HepG2 (cell line): ENCODE results near the gene PBLD. TPM values are rescaled to one million over a fixed set of nuclear protein-coding genes. Genes with fewer than 3 reads are reported as not detected.

Source experiments
- ATRX ChIP-seq: sonication (generic); formaldehyde crosslinking; IDR thresholded peaks from 2 replicates; pipeline ENCODE4 v1.4.0; 2020; ENCODE audit warnings: missing genetic modification reagents, borderline replicate concordance
- CCAR2 ChIP-seq: fragments of 200-400 bp; formaldehyde crosslinking; optimal IDR thresholded peaks from 2 replicates; pipeline ENCODE3; 2018; ENCODE audit warnings: low read depth, mild to moderate bottlenecking, low read length, moderate library complexity
- ESRRA ChIP-seq: sonication (generic); formaldehyde crosslinking; IDR thresholded peaks from 2 replicates; pipeline ENCODE4 v1.5.1; 2020; ENCODE audit warnings: mild to moderate bottlenecking, low read depth, missing genetic modification reagents
- FOXK1 ChIP-seq: sonication (generic); formaldehyde crosslinking; IDR thresholded peaks from 2 replicates; pipeline ENCODE4 v1.4.0; 2020; ENCODE audit warnings: low read depth, missing genetic modification reagents, borderline replicate concordance
- HNRNPLL ChIP-seq: fragments of 200-400 bp; formaldehyde crosslinking; IDR thresholded peaks from 2 replicates; pipeline ENCODE4 v1.6.1; 2017; ENCODE audit warnings: mild to moderate bottlenecking, low read depth, low read length; ENCODE audit not compliant: poor library complexity, severe bottlenecking
- MXI1 ChIP-seq: IDR thresholded peaks from 3 replicates; pipeline ENCODE4 v1.6.1; 2012; ENCODE audit warnings: low read depth, low read length, inconsistent platforms, borderline replicate concordance
- NFYC ChIP-seq: IDR thresholded peaks from 2 replicates; pipeline ENCODE4 v1.6.1; 2016; ENCODE audit warnings: missing genetic modification reagents, missing compliant biosample characterization
- NR2F1 ChIP-seq, 2 experiments: fragments of 450-650 bp in 1 of 2; formaldehyde crosslinking in 1 of 2; IDR thresholded peaks; 2 replicates each; pipeline versions ENCODE4 v1.5.0 to v1.6.1; 2016 to 2020; ENCODE audit warnings: mild to moderate bottlenecking in 1 of 2, missing compliant biosample characterization in 1 of 2, missing genetic modification reagents in 1 of 2, moderate library complexity in 1 of 2
- PRMT3 ChIP-seq: sonication (generic); formaldehyde crosslinking; IDR thresholded peaks from 2 replicates; pipeline ENCODE4 v1.8.1; 2022; ENCODE audit warnings: low read depth, mild to moderate bottlenecking, moderate library complexity, missing genetic modification reagents, borderline replicate concordance
- TCF7 ChIP-seq: sonication (generic); IDR thresholded peaks from 2 replicates; pipeline ENCODE4 v1.6.1; 2016; ENCODE audit warnings: antibody characterized with exemption, low read depth
- TMF1 ChIP-seq: sonication (generic); formaldehyde crosslinking; IDR thresholded peaks from 2 replicates; pipeline ENCODE4 v1.8.1; 2022; ENCODE audit warnings: low read depth, missing genetic modification reagents
- ZNF17 ChIP-seq: sonication (generic); formaldehyde crosslinking; IDR thresholded peaks from 2 replicates; pipeline ENCODE4 v1.5.0; 2020; ENCODE audit warnings: mild to moderate bottlenecking, missing genetic modification reagents
- polyA plus RNA-seq, 8 experiments: library from polyadenylated mRNA; depleted of rRNA in 3 of 8; stranded (reverse) in 7 of 8; unstranded in 1 of 8; fragments of >200 nt; fragmentation: Illumina TruSeq in 4 of 8; extraction: Trizol in 4 of 8; gene quantifications; 2 replicates each; pipeline versions ENCODE4 v1.2.1 to v1.2.3, GENCODE V29; 2011 to 2016; ENCODE audit warnings: low read depth in 4 of 8, missing spikeins in 1 of 8, mixed read lengths in 1 of 8; ENCODE audit not compliant: insufficient read depth in 1 of 8
- total RNA-seq, 5 experiments: library from RNA; depleted of rRNA; stranded (reverse); fragments of >200 nt; fragmentation: Illumina TruSeq; extraction: Trizol; gene quantifications; 2 replicates each; pipeline ENCODE4 v1.2.3, GENCODE V29; 2016; ENCODE audit warnings: low read depth in 1 of 5
- TF ChIP-seq, protein P1 (sequence below): sonication (generic); formaldehyde crosslinking; IDR thresholded peaks from 2 replicates; pipeline ENCODE4 v1.4.0; 2020; ENCODE audit warnings: mild to moderate bottlenecking, missing genetic modification reagents
- TF ChIP-seq, protein P2 (sequence below): sonication (generic); formaldehyde crosslinking; IDR thresholded peaks from 2 replicates; pipeline ENCODE4 v1.5.0; 2020; ENCODE audit warnings: mild to moderate bottlenecking, missing genetic modification reagents
- TF ChIP-seq, protein P3 (sequence below): IDR thresholded peaks from 2 replicates; pipeline ENCODE4 v1.6.1; 2012; ENCODE audit warnings: inconsistent platforms
- TF ChIP-seq, protein P4 (sequence below): sonication (generic); formaldehyde crosslinking; IDR thresholded peaks from 2 replicates; pipeline ENCODE4 v1.8.0; 2022; ENCODE audit warnings: missing genetic modification reagents, mild to moderate bottlenecking, inconsistent platforms, borderline replicate concordance

The PBLD gene
- total and polyA plus RNA-seq, 2 of the 13 experiments (the other 11 are each of a cell fraction or from before 2014, with no cell fraction given): 0.42 to 3.1 TPM

DNA sequence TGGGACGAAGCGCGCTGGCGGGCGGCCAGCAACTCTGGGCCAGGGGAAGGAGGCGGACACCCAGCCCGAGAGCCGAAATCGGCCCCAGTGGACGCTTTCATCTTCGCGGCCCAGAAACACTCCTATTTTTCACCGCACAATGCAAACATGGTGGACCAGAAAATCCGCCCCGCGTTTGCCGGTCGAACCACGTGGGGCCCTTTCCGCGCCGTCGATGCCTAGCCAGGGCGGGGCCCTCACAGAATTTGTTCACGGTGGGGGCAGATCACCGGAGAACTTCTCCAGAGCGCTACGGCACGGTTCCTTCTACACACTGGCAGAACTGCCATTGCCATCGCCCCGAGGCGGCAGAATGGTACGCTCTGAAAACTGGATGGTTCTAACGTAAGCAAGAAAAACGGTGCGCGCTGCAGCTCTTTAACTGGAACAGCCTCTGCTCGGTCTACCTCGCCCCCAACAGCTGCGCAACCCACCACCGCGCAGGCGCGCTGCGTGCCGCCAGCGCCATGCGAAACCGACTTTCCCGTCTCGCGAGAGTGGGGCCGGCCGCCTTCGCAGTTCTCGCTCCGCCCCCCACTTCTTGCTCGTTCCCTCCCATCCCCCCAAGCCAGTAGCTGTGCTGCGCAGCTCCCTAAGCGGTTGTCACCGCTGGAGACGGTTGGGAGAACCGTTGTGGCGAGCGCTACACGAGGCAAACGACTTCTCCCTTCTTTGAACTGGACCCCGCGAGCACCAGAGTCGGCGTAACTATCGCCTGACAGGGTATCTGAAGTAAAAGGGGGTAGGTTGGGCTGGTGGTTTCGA is 1.1 kb downstream of the PBLD start, which contains the start of gene HNRNPH3 (continued):
- TF ChIP-seq, protein P1, sequence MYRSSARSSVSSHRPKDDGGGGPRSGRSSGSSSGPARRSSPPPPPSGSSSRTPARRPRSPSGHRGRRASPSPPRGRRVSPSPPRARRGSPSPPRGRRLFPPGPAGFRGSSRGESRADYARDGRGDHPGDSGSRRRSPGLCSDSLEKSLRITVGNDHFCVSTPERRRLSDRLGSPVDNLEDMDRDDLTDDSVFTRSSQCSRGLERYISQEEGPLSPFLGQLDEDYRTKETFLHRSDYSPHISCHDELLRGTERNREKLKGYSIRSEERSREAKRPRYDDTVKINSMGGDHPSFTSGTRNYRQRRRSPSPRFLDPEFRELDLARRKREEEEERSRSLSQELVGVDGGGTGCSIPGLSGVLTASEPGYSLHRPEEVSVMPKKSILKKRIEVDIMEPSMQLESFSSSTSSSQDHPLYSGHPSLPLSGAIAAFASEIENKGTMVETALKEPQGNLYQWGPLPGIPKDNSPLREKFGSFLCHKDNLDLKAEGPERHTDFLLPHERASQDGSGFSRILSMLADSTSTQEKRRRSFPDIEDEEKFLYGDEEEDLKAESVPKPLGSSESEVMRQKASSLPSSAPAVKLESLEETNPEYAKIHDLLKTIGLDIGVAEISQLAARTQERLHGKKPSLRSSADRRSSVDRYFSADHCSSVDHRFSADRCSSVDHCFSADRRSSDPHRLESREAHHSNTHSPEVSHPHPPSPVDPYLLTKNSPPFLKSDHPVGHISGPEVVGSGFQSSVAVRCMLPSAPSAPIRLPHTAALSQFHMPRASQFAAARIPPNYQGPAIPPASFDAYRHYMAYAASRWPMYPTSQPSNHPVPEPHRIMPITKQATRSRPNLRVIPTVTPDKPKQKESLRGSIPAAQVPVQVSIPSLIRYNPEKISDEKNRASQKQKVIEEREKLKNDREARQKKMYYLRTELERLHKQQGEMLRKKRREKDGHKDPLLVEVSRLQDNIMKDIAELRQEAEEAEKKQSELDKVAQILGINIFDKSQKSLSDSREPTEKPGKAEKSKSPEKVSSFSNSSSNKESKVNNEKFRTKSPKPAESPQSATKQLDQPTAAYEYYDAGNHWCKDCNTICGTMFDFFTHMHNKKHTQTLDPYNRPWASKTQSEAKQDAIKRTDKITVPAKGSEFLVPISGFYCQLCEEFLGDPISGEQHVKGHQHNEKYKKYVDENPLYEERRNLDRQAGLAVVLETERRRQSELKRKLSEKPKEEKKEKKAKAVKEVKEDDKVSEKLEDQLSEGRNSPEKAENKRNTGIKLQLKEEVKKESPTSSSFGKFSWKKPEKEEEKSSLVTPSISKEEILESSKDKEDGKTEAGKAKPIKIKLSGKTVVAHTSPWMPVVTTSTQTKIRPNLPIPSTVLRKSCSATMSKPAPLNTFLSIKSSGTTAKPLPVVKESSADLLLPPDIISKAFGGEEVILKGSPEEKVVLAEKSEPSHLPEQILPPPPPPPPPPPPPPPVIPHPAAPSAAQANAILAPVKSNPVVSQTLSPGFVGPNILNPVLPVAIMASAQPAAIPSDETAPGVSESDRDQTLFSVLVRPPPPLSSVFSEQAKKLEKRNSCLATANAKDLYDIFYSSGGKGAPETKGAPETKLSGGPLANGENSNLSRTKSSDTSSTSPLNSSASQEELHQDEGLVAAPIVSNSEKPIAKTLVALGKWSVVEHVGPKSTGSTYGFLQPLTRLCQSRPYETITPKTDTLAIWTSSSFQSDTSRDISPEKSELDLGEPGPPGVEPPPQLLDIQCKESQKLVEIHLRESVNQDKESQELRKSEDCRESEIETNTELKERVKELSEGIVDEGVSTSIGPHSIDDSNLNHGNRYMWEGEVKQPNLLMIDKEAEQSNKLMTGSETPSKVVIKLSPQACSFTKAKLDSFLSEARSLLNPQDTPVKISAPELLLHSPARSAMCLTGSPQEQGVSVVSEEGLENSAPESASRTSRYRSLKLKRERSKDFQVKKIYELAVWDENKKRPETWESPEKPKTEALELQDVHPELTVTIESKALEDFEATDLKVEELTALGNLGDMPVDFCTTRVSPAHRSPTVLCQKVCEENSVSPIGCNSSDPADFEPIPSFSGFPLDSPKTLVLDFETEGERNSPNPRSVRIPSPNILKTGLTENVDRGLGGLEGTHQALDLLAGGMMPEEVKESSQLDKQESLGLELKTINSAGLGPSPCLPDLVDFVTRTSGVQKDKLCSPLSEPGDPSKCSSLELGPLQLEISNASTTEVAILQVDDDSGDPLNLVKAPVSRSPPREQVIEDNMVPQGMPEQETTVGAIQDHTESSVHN (CRISPR knock-in tag): no peak
- no peak for TF ChIP-seq TCF7
- TF ChIP-seq PRMT3: no peak
- peak; percentile 18; the same call in 1 of the 2 replicates for TF ChIP-seq ESRRA (CRISPR knock-in tag)
- no peak for TF ChIP-seq ZNF17 (CRISPR knock-in tag)
- TF ChIP-seq MXI1: peak; percentile 93
- TF ChIP-seq, protein P2, sequence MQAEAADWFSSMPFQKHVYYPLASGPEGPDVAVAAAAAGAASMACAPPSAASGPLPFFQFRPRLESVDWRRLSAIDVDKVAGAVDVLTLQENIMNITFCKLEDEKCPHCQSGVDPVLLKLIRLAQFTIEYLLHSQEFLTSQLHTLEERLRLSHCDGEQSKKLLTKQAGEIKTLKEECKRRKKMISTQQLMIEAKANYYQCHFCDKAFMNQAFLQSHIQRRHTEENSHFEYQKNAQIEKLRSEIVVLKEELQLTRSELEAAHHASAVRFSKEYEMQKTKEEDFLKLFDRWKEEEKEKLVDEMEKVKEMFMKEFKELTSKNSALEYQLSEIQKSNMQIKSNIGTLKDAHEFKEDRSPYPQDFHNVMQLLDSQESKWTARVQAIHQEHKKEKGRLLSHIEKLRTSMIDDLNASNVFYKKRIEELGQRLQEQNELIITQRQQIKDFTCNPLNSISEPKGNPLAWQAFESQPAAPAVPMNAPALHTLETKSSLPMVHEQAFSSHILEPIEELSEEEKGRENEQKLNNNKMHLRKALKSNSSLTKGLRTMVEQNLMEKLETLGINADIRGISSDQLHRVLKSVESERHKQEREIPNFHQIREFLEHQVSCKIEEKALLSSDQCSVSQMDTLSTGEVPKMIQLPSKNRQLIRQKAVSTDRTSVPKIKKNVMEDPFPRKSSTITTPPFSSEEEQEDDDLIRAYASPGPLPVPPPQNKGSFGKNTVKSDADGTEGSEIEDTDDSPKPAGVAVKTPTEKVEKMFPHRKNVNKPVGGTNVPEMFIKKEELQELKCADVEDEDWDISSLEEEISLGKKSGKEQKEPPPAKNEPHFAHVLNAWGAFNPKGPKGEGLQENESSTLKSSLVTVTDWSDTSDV: peak; percentile 61; the same call in 1 of the 2 replicates
- no peak for TF ChIP-seq NR2F1 (CRISPR knock-in tag; IDR thresholded peaks at IDR 0.05)
- TF ChIP-seq, protein P3, sequence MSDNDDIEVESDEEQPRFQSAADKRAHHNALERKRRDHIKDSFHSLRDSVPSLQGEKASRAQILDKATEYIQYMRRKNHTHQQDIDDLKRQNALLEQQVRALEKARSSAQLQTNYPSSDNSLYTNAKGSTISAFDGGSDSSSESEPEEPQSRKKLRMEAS: peak; percentile 94
- TF ChIP-seq ATRX: no peak
- peak; percentile 76; the same call in 1 of the 2 replicates for TF ChIP-seq FOXK1 (CRISPR knock-in tag)
- peak; percentile 34; the same call in 1 of the 2 replicates for TF ChIP-seq TMF1 (CRISPR knock-in tag)
- TF ChIP-seq HNRNPLL: peak; percentile 82
- no peak; the same call in 1 of the 2 replicates for TF ChIP-seq NFYC (CRISPR knock-in tag)
- no peak for TF ChIP-seq CCAR2
- TF ChIP-seq, protein P4, sequence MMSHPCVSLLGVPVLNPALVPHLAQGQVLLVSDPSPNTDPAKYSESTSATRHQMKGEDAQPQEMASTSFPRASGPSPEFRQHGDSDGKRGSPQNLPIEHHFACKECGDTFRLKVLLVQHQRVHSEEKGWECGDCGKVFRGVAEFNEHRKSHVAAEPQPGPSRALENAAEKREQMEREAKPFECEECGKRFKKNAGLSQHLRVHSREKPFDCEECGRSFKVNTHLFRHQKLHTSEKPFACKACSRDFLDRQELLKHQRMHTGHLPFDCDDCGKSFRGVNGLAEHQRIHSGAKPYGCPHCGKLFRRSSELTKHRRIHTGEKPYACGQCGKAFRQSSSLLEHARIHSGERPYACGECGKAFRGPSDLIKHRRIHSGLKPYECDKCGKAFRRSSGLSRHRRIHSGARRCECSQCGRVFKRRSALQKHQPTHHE: peak; percentile 84; the same call in 1 of the 2 replicates
